HG03521 (cell line): ENCODE data around the gene SLC8A1.

ENCODE experiments used
- ATAC-seq: cut with Tn5 transposase; IDR thresholded peaks from one replicate; pipeline ENCODE4 v1.9.1; 2021; ENCODE audit warnings: mild to moderate bottlenecking, moderate library complexity; ENCODE audit not compliant: unreplicated experiment

The SLC8A1 gene

DNA sequence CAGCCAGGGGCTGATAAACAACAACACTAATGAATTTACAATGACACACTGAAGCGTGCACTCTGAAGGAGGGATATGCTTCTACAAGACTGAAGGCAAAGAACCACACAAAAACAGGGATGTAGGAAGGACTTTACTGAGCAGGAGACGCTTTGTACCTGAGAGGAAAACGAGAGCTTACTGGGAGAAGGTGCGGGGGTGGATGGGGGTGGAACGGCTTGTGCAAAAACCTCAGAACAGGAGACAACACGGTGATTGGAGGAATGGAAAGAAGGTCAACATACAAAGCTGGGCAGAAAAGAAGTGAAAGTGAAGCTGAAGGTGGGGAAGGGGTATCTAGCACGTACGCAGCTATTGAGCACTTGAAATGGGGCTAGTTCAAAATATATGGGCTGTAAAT is 93.1 kb downstream of the SLC8A1 start:
- no peak for ATAC-seq

GRCh38 chr2:40357667-40358066 is 94.2 kb downstream of the SLC8A1 start:
- ATAC-seq, result no peak

DNA sequence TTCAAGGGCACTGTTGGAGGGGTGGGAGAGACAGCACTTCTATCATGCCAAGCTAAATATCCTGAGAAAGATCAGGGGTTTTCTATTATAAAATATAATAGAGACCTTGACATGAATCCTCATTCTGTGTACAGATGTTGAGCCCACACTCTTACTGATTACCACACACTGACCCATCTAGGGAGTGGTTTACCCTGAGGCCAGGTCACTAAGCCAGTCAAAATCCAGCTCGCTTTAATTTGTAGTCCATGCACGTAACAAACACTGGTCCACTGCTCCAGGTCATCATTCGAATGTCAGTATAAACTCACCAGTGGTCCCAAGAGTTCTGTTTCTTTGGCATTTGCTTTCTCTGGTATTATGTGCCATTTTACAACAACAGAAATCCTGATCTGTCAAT is 96.4 kb downstream of the SLC8A1 start:
- ATAC-seq, result no peak

DNA sequence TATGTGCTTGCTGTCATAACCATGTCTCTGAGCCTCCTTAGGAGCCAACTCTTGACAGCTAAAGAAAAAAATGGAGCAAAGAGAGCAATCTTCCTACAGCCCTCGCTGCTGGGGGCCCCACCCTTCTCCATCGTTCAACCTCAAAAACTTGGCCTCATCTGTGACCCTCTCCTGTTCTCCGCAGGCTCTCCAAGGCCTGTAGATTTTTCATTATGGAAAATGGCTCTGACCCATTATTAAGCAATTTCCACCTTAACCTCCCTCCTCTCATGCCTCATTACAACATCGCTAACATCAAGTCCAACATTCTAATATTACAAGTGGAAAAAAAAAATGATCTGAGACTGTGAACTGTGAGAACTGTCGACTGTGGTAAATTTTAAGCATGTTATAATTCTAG is 98.7 kb downstream of the SLC8A1 start:
- ATAC-seq, result no peak

- no peak for ATAC-seq
Measured at GRCh38 chr2:40352703-40353099, 99.2 kb downstream of the SLC8A1 start.

DNA sequence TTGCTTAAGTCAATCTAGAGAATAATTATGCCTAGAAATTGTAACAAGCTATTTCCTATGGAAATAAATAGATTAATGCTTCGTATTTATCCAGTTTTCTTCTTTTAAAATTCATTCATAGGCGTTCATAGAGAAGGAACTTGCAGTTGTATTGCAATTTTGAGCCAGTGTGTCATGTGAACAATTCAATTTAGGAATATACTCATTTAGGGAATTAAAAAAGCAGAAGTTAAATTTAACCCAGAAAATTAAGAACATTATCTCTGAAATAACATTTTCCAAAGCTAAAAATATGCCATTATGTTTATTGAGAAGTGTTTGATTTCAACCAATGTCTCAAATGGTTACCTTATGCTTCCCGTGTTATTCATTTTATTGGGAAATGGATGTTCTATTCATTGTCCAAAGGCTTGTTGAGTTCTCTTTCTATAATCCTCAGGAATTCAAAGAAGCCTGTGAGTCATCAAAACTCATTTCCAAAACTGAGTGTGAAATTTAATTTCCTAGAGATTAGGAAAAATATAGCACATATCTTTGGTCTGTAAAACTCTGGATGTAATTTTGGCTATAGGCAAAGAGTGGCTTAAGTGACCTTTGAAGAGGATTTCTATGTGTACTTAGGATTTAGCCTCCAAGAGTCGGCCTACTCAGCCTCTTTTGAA is 99.7 kb downstream of the SLC8A1 start:
- ATAC-seq, result no peak

DNA sequence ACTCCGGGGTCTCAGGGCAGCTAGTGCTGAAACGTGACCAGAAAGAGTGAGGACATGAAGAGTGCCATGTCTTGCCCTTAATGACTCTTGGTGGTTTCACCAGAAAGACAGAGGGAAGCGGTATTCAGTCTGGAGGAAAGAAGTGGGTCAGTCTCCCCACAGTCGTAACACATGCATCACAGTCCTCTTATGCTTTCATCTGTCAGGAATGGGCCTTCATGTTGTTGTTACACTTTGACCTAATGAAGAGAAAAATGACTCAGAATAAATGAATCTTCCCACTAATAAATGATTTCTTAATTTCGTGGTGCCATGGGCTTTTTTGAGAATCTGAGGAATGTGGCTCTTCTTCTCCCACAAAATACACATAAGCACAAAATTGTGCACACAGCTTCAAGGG is 103.2 kb downstream of the SLC8A1 start:
- ATAC-seq, result no peak

- ATAC-seq, result no peak
Measured at GRCh38 chr2:40348038-40348437, 103.9 kb downstream of the SLC8A1 start.

DNA sequence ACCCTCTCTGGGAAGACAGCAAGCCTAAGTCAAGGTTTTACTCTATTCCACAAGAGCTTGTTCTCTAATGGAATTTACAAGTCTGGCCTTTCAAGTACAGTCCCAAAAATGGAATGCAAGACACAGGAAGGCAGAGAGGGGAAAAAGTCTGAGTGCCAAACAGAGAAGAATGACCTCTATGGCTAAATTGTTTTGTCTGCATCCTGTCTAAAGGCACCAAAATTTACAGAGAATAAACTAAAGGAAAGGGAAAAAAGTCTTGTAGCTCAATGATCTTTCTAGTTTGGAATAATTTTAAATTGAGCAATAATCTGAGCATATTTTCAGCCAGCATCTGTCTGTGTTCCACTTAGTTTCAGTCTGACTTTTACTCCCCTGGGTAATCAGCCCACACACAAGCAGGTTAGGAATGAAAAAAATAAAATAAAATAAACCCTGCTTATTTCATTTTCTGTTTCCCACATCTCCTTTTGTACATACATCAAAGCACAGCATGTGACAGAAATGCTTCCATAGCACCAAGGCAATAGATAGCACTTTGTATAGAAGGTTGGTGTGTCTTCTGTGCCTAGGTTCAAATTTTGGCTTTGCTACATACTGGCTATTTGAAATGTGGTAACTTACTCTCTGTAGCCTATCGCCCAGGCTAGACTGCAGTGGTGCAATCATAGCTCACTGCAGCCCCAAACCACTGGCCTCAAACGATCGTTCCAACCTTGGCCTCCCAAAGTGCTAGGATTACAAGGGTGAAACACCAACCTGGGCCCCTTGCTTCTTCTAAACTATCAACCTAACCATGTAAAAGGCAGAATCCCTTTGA is 105.1 kb downstream of the SLC8A1 start:
- peak; percentile 61 for ATAC-seq

DNA sequence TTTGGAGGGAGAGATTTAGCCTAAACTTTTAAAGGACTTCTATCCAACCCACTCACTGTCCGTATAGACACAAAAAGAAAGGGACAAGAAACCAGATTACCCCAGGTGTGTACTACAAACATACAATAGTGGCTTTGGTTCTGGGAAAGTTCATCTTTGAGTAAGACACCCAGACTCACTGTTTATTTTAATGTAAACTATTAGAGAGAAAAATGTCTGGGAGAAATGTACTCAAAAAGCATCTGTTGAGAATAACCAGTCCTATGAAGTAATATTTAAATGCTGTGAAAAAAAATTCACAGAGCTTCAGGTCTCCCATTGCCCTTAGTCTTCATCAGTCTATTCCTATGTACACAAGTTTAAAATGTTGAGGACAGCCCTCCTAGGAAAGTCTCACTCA is 107.5 kb downstream of the SLC8A1 start:
- ATAC-seq, result no peak

GRCh38 chr2:40343902-40344301 is 108.0 kb downstream of the SLC8A1 start:
- no peak for ATAC-seq

- no peak for ATAC-seq
Measured at GRCh38 chr2:40341198-40341597, 110.7 kb downstream of the SLC8A1 start.

- no peak for ATAC-seq
Measured at GRCh38 chr2:40339026-40339425, 112.9 kb downstream of the SLC8A1 start.

- no peak for ATAC-seq
Measured at GRCh38 chr2:40332191-40332826, 119.6 kb downstream of the SLC8A1 start.

GRCh38 chr2:40330096-40330495 is 121.8 kb downstream of the SLC8A1 start:
- no peak for ATAC-seq

DNA sequence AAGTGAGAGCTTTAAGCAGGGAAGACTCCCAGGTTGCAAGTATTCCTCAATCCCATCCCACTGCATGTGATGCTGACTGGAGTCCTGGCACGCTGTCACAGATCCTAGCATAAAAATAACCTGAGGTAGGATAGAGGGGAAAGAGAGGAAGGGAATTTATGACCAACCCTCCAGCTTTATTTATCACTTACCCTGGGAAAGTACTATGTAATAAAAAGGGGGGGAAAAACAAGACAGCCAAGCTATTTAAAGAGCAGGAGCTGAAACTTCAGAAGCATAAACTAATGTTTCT is 122.2 kb downstream of the SLC8A1 start:
- no peak for ATAC-seq

DNA sequence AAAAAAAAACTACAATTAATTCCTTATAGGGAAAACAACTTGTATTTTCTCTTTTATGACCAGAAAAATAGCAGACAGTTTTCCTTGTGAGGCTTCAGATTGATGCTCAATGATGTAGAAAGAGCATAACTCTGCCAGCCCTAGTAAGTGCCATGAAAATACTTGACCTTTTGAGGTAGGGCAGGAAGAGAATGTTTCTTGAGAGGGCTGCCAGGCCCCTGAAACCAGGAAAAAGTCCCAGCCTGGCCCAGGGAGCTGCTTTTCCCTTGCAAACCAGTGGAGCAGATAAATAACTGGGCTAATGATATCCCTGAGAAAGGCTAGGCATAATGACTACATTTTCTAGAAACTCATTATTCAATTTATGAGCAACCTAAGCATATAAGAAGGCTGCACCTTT is 126.8 kb downstream of the SLC8A1 start:
- no peak for ATAC-seq

DNA sequence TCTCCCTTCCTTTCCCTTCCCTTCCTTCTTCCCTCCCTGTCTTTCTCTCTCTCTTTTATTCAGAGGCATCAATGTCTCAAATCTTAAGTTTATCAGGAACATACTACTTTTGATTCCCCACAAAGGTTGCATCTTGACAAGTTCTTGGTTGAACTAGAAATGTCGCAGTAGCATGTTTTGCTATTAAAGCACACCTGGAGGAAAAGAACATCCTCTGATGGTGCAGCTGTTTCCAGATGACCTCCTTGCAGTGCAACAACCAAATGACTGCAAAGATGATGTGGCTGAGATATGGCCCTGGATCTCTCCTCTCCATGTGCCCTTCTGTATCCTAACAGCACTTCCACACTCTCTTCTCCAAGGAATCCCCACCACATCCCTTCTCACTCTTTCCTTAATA is 127.2 kb downstream of the SLC8A1 start:
- no peak for ATAC-seq

DNA sequence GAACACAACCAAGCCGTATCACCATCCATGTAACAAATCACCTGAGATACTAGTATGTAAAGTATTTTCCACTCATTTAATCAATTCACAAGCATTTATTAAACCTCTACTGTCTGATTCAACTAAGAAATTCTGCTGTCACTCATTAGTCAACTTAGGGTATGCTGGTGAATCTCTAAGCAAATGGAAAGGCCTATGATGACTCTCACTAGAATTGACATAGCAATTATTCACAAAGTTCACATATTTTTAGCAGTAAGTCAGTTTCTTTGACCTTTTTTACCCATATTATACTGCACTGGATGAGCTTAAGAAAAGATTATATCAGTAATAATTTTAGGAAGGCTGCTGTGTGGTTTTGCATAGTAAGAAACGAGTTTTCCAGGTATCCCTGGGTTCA is 130.1 kb downstream of the SLC8A1 start:
- ATAC-seq, result no peak

DNA sequence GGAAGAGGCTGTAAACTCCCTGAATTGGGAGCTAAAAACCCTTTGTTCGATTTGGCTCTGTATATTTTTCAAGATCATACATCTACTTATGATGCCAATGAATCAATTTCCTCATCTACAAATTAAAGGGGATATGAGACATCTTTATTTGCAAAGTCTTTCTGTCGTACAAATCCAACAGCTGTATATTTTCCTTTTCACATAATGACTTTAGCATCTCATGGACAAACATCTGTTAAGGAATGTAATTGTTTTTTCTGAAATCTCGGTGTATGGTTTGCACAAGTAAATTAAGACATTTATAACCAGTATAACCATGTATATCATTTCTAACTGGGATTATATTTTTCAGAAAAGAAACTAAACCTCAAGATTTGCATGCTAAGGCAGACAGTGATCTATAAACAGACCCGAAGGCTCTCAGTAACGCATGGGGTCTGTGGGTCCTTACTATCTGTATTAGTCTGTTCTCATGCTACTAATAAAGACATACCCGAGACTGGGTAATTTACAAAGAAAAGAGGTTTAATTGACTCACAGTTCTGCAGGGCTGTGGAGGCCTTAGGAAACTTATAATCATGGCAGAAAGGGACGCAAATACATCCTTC is 130.8 kb downstream of the SLC8A1 start:
- no peak for ATAC-seq

GRCh38 chr2:40318921-40319320 is 133.0 kb downstream of the SLC8A1 start:
- no peak for ATAC-seq

DNA sequence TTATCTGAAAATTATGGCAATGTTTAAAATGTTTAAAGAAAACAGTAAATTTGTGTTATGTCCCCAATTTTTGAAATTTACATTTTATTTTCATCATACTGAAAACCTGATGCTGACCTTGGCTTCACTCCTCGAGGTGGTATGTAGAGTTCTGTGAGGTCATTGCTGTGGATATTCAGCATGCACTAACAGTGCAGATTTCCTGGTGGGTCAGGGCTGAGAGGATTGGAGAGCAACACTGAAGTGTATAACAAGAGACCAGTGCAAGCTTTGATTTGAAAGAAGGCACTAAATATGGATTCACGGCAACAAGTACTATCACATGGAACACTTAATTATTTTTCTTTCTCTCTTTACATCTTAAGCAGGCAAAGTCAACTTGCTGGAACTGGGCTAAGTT is 134.1 kb downstream of the SLC8A1 start:
- ATAC-seq, result no peak
